K562 (cell line): Measurements from ENCODE around the gene PON3. TPM values are rescaled to one million over a fixed set of nuclear protein-coding genes. Genes with fewer than 3 reads are reported as not detected.
A peak's percentile ranks its signal among the peaks of the same experiment; 100 is the strongest.

Experiments
- ATAC-seq: fragments of 200-7000 bp; cut with Tn5 transposase; 3 replicates; pipeline ENCODE4 v1.9.1; 2020; ENCODE audit warnings: moderate library complexity
- BruUV-seq: library from RNA; stranded (reverse); fragments of 400-500 nt; replicated peaks from 2 replicates; lab custom pipeline; 2021; lab: Mats Ljungman, UMichigan
- CTCF ChIA-PET: fragments of 300-600 bp; formaldehyde crosslinking; extraction: SDS; loops from one replicate; lab custom pipeline; 2021; ENCODE audit warnings: low intra/inter-chr PET ratio; lab: Yijun Ruan, JAX
- POLR2A ChIA-PET: fragments of 300-600, 350-650 bp; sonication (Branson Sonifier 250); formaldehyde crosslinking; extraction: SDS; loops from one replicate; lab custom pipeline; 2021; ENCODE audit warnings: antibody characterized with exemption, inconsistent platforms; lab: Yijun Ruan, JAX
- DNase-seq, 4 experiments: peaks; one replicate each; pipeline versions ENCODE4 v3.0.0 to v3.0.0-alpha.2; 2011 to 2018; ENCODE audit warnings: low spot score in 3 of 4, mixed read lengths in 3 of 4; ENCODE audit errors: extremely low read depth in 1 of 4
- FAIRE-seq: peaks from 2 replicates; lab custom pipeline; 2011; peaks lifted over from hg19 to GRCh38; lab: Jason Lieb, UNC
- H2AFZ ChIP-seq: 2 replicates; pipeline ENCODE4 v1.6.0; 2011; ENCODE audit warnings: low read depth, low read length, control low read depth, inconsistent platforms
- H3K27ac ChIP-seq: fragments of 200-600 bp; 3 replicates; pipeline ENCODE4 v1.8.0; 2011; ENCODE audit warnings: low read depth, mild to moderate bottlenecking, control low read depth, inconsistent platforms, low read length, moderate library complexity, mixed read lengths; ENCODE audit errors: extremely low read depth
- H3K27me3 ChIP-seq, 2 experiments: fragments of 300-600 bp in 1 of 2; 2 replicates in 1 of 2; 3 replicates in 1 of 2; pipeline versions ENCODE4 v1.6.0 to v1.8.0; 2011; ENCODE audit warnings: inconsistent platforms in 2 of 2, low read length in 2 of 2, mild to moderate bottlenecking in 1 of 2, mixed read lengths in 1 of 2, moderate library complexity in 1 of 2; ENCODE audit not compliant: control insufficient read depth in 2 of 2, insufficient read depth in 2 of 2
- H3K36me3 ChIP-seq: fragments of 300-600 bp; 3 replicates; pipeline ENCODE4 v1.8.0; 2011; ENCODE audit warnings: mild to moderate bottlenecking, low read length, inconsistent platforms; ENCODE audit not compliant: control insufficient read depth, insufficient read depth
- H3K4me1 ChIP-seq, 2 experiments: fragments of 200-600 bp in 1 of 2; replicated peaks in 1 of 2; 2 replicates in 1 of 2; 3 replicates in 1 of 2; pipeline versions ENCODE4 v1.5.1 to v1.8.0; 2011; ENCODE audit warnings: inconsistent platforms in 2 of 2, low read length in 2 of 2, mild to moderate bottlenecking in 1 of 2, mixed read lengths in 1 of 2, moderate library complexity in 1 of 2; ENCODE audit not compliant: control insufficient read depth in 2 of 2, insufficient read depth in 2 of 2
- H3K4me2 ChIP-seq: 2 replicates; pipeline ENCODE4 v1.6.1; 2011; ENCODE audit warnings: low read length, control low read depth, inconsistent platforms, mixed read lengths; ENCODE audit not compliant: insufficient read depth
- H3K4me3 ChIP-seq: fragments of 200-600 bp; sonication (generic), shearing (Covaris generic); 2 replicates; pipeline ENCODE4 v1.5.1; 2016; ENCODE audit warnings: control low read depth, inconsistent platforms
- H3K79me2 ChIP-seq: fragments of 200-600 bp; 3 replicates; pipeline ENCODE4 v1.8.0; 2011; ENCODE audit warnings: low read length, inconsistent platforms; ENCODE audit not compliant: control insufficient read depth, insufficient read depth
- H3K9ac ChIP-seq, 2 experiments: 2 replicates each; pipeline versions ENCODE4 v1.6.0 to v1.6.1; 2011; ENCODE audit warnings: low read depth in 2 of 2, low read length in 2 of 2, control low read depth in 1 of 2, inconsistent platforms in 1 of 2, mild to moderate bottlenecking in 1 of 2, mixed read lengths in 1 of 2; ENCODE audit not compliant: insufficient read depth in 1 of 2
- H3K9me1 ChIP-seq: one replicate; pipeline ENCODE4 v1.6.0; 2011; ENCODE audit warnings: inconsistent platforms, mild to moderate bottlenecking, low read length, moderate library complexity; ENCODE audit not compliant: control insufficient read depth, insufficient read depth
- H3K9me3 ChIP-seq: replicated peaks from 2 replicates; pipeline ENCODE4 v1.5.1; 2011; ENCODE audit warnings: low read depth, low read length, inconsistent platforms; ENCODE audit not compliant: control insufficient read depth, insufficient read depth
- H4K20me1 ChIP-seq: replicated peaks from 2 replicates; pipeline ENCODE4 v1.6.1; 2011; ENCODE audit warnings: low read length, inconsistent platforms, mixed read lengths; ENCODE audit not compliant: control insufficient read depth, insufficient read depth
- CAMTA2 ChIP-seq: fragments of 250-450 bp; sonication (Bioruptor Pico); conservative IDR thresholded peaks from 2 replicates; pipeline ENCODE4 v1.5.1; 2022
- FOXP1 ChIP-seq: sonication (generic); formaldehyde crosslinking; IDR thresholded peaks from 2 replicates; pipeline ENCODE4 v1.8.0; 2022; ENCODE audit warnings: mild to moderate bottlenecking, missing genetic modification reagents
- GATA2 ChIP-seq: sonication (generic); formaldehyde crosslinking; IDR thresholded peaks from 2 replicates; pipeline ENCODE4 v1.4.0; 2020; ENCODE audit warnings: mild to moderate bottlenecking, missing genetic modification reagents
- HMGN3 ChIP-seq: IDR thresholded peaks from 2 replicates; pipeline ENCODE4 v1.6.1; 2011; ENCODE audit warnings: borderline replicate concordance, low read depth, mild to moderate bottlenecking, mixed read lengths, low read length; ENCODE audit not compliant: insufficient read length; ENCODE audit errors: extremely low read depth
- MAFF ChIP-seq: IDR thresholded peaks from 2 replicates; pipeline ENCODE4 v1.6.1; 2012; ENCODE audit warnings: low read length, improper control_type of control experiment
- MED1 ChIP-seq: sonication (generic); formaldehyde crosslinking; IDR thresholded peaks from 2 replicates; pipeline ENCODE4 v1.8.1; 2023; ENCODE audit warnings: missing genetic modification reagents, borderline replicate concordance
- NBN ChIP-seq: fragments of 450-650 bp; IDR thresholded peaks from 2 replicates; pipeline ENCODE4 v1.6.1; 2016; ENCODE audit warnings: low read depth, mild to moderate bottlenecking
- NCOA2 ChIP-seq, 2 experiments: fragments of 450-650 bp; IDR thresholded peaks; 2 replicates each; pipeline ENCODE4 v1.6.1; 2018; ENCODE audit warnings: mild to moderate bottlenecking in 2 of 2, moderate library complexity in 1 of 2; ENCODE audit not compliant: partially characterized antibody in 2 of 2
- RBM25 ChIP-seq: fragments of 200-400 bp; formaldehyde crosslinking; IDR thresholded peaks from 2 replicates; pipeline ENCODE4 v1.6.1; 2018; ENCODE audit warnings: low read length, low read depth, moderate library complexity; ENCODE audit not compliant: severe bottlenecking
- SNIP1 ChIP-seq: fragments of 450-650 bp; IDR thresholded peaks from 2 replicates; pipeline ENCODE4 v1.7.1; 2017; ENCODE audit warnings: low read depth, mild to moderate bottlenecking
- STAT5A ChIP-seq: IDR thresholded peaks from 2 replicates; pipeline ENCODE4 v1.6.1; 2012; ENCODE audit warnings: low read length, inconsistent platforms, borderline replicate concordance
- TRIM28 ChIP-seq: fragments of 450-650 bp; IDR thresholded peaks from 2 replicates; pipeline ENCODE4 v1.6.1; 2017
- ZBTB33 ChIP-seq: sonication (generic); formaldehyde crosslinking; IDR thresholded peaks from 2 replicates; pipeline ENCODE4 v1.8.1; 2023; ENCODE audit warnings: mild to moderate bottlenecking, missing genetic modification reagents
- ZNF280B ChIP-seq: fragments of 250-450 bp; sonication (Bioruptor Pico); IDR thresholded peaks from 2 replicates; pipeline ENCODE4 v1.5.1; 2021; ENCODE audit warnings: mild to moderate bottlenecking
- WGBS: fragments of 100-300 bp; shearing (Covaris generic); methylation state at CpG from one replicate; pipeline ENCODE4 v1.1.6; 2016; ENCODE audit warnings: low coverage, mixed read lengths; ENCODE audit not compliant: insufficient coverage; ENCODE audit errors: missing lambda C conversion rate; 5-methylcytosine and 5-hydroxymethylcytosine counted together
- in situ Hi-C: fragments of 300-500 bp; cut with MboI; formaldehyde crosslinking; loops from 4 replicates; pipeline ENCODE4 v1.15.0; 2018; ENCODE audit warnings: inconsistent platforms, mixed read lengths
- intact Hi-C: fragments of 100-400 bp; cut with micrococcal nuclease; formaldehyde crosslinking; loops from 2 replicates; pipeline ENCODE4 v1.14.2; 2022
- polyA plus RNA-seq, 8 experiments: library from polyadenylated mRNA; depleted of rRNA in 4 of 8; stranded (reverse) in 5 of 8; unstranded in 3 of 8; fragments of >200 nt; fragmentation: Nextera tagmentation in 2 of 8; fragmentation: Illumina TruSeq in 1 of 8; extraction: Ambion mirVana in 2 of 8; extraction: Trizol in 1 of 8; gene quantifications; 2 replicates each; pipeline versions ENCODE4 v1.2.1 to v1.2.3, GENCODE V29; 2011 to 2014; ENCODE audit warnings: inconsistent platforms in 1 of 8, missing spikeins in 1 of 8
- total RNA-seq, 7 experiments: library from RNA; depleted of rRNA in 6 of 7; stranded (reverse); fragments of >200 nt in 6 of 7; fragmentation: Illumina TruSeq in 2 of 7; extraction: Trizol in 2 of 7; gene quantifications; 2 replicates each; pipeline versions ENCODE4 v1.2.1 to v1.2.3, GENCODE V29; 2011 to 2021; ENCODE audit warnings: low replicate concordance in 1 of 7

Gene PON3
- total and polyA plus RNA-seq, 9 of the 15 experiments (the other 6 are each of a cell fraction or from before 2014, with no cell fraction given): 0.15 to 0.38 (median 0.18) TPM; not detected in 6

- no peak overlapping the region for H3K4me2 ChIP-seq
- FAIRE-seq (no peak), ATAC-seq (no peak), DNase-seq (no peak)
- H3K36me3 ChIP-seq: no peaks in the 10 kb centered on the region
- no peak overlapping the region for H3K4me3 ChIP-seq
- H4K20me1 ChIP-seq: no peaks in the 10 kb centered on the region
- H3K9me3 ChIP-seq: no peaks in the 10 kb centered on the region
- H3K9ac ChIP-seq: no peak overlapping the region
- ChIA-PET POLR2A (no interaction called here), CTCF (interaction anchor here (0.6 kb wide), 1 partner anchor 189 kb away, joined by 9 read pairs; no protein-coding TSS in a partner anchor)
- BruUV-seq: no TSS peak
- no peak overlapping the region for H2AFZ ChIP-seq
- H3K79me2 ChIP-seq: no peaks in the 10 kb centered on the region
- H3K4me1 ChIP-seq: no peaks in the 10 kb centered on the region; a peak in 1 of 5 replicates
- in situ Hi-C loops: no loop called here
- TF ChIP-seq STAT5A: no peak
- no peak for TF ChIP-seq NCOA2 (IDR thresholded peaks at IDR 0.05; ENCODE audit: partially characterized antibody in 2 of 2)
- TF ChIP-seq NBN: no peak
- TF ChIP-seq TRIM28: no peak
- TF ChIP-seq HMGN3: no peak
- TF ChIP-seq RBM25: peak; percentile 27
- H3K9me1 ChIP-seq: no peaks in the 10 kb centered on the region
- H3K27me3 ChIP-seq: no peaks in the 10 kb centered on the region
- WGBS: 0% methylated on average over 4 of the region's 4 CpGs
- intact Hi-C loops: no loop called here
- H3K27ac ChIP-seq: no peak overlapping the region
These were observed 83.6 kb downstream of the PON3 start for GRCh38 chr7:95312561-95312960.

GRCh38 chr7:95311389-95311788 is 84.8 kb downstream of the PON3 start:
- ATAC-seq (no peak), DNase-seq (no peak), FAIRE-seq (no peak)
- Histone ChIP-seq H3K9ac (no peak overlapping the region), H3K27me3 (no peaks in the 10 kb centered on the region), H3K4me1 (no peaks in the 10 kb centered on the region), H3K9me1 (no peaks in the 10 kb centered on the region), H3K27ac (no peak overlapping the region), H3K9me3 (no peaks in the 10 kb centered on the region), H2AFZ (no peak overlapping the region), H4K20me1 (no peaks in the 10 kb centered on the region), H3K36me3 (no peaks in the 10 kb centered on the region), H3K4me3 (no peak overlapping the region), H3K79me2 (no peaks in the 10 kb centered on the region), H3K4me2 (no peak overlapping the region)
- TF ChIP-seq GATA2 (CRISPR knock-in tag) (no peak), CAMTA2 (CRISPR knock-in tag) (no peak), NCOA2 (IDR thresholded peaks at IDR 0.05; ENCODE audit: partially characterized antibody in 2 of 2) (no peak), SNIP1 (no peak), FOXP1 (CRISPR knock-in tag) (no peak), ZBTB33 (CRISPR knock-in tag) (no peak), ZNF280B (CRISPR knock-in tag) (no peak), MAFF (no peak), MED1 (CRISPR knock-in tag) (no peak)
- WGBS: 0% methylated on average over 2 of the region's 2 CpGs
- CTCF ChIA-PET: no interaction called here
- POLR2A ChIA-PET: no interaction called here
- BruUV-seq: no TSS peak
- intact Hi-C loops: no loop called here
- in situ Hi-C loops: no loop called here
